DOHH2 (cell line): Measurements from ENCODE around the gene ENTPD8.

ENCODE experiments used
- H3F3A ChIP-seq: fragments of 200-600 bp; sonication (generic), shearing (Covaris generic); 2 replicates; pipeline ENCODE4 v1.6.0; 2016; ENCODE audit warnings: antibody characterized with exemption, mild to moderate bottlenecking; ENCODE audit not compliant: control insufficient read depth, insufficient read depth
- H3K27ac ChIP-seq: fragments of 200-600 bp; sonication (generic); 2 replicates; pipeline ENCODE4 v1.5.1; 2014; ENCODE audit warnings: low read depth, mild to moderate bottlenecking, low read length, moderate library complexity
- H3K27me3 ChIP-seq: fragments of 200-600 bp; sonication (generic); 2 replicates; pipeline ENCODE4 v1.6.1; 2014; ENCODE audit warnings: mild to moderate bottlenecking, low read length, mixed read lengths; ENCODE audit not compliant: control insufficient read depth
- H3K36me3 ChIP-seq: fragments of 200-600 bp; sonication (generic); 2 replicates; pipeline ENCODE4 v1.6.1; 2014; ENCODE audit warnings: mild to moderate bottlenecking, low read length, moderate library complexity, mixed read lengths; ENCODE audit not compliant: control insufficient read depth
- H3K4me1 ChIP-seq: fragments of 200-600 bp; sonication (generic); 2 replicates; pipeline ENCODE4 v1.6.1; 2014; ENCODE audit warnings: mild to moderate bottlenecking, low read length, mixed read lengths; ENCODE audit not compliant: control insufficient read depth
- H3K4me2 ChIP-seq: fragments of 200-600 bp; sonication (generic); 2 replicates; pipeline ENCODE4 v1.6.0; 2014; ENCODE audit warnings: mild to moderate bottlenecking, low read length, moderate library complexity
- H3K4me3 ChIP-seq: fragments of 200-600 bp; sonication (generic); 2 replicates; pipeline ENCODE4 v1.5.1; 2014; ENCODE audit warnings: mild to moderate bottlenecking, low read length, mixed read lengths
- H3K79me2 ChIP-seq: fragments of 200-600 bp; sonication (generic); 2 replicates; pipeline ENCODE4 v1.6.1; 2014; ENCODE audit warnings: mild to moderate bottlenecking, low read length, mixed read lengths; ENCODE audit not compliant: control insufficient read depth
- H3K9me2 ChIP-seq: fragments of 200-600 bp; sonication (generic); replicated peaks from 2 replicates; pipeline ENCODE4 v1.6.1; 2014; ENCODE audit warnings: mild to moderate bottlenecking, low read length, mixed read lengths; ENCODE audit not compliant: control insufficient read depth
- H3K9me3 ChIP-seq: fragments of 200-600 bp; sonication (generic); 2 replicates; pipeline ENCODE4 v1.6.1; 2014; ENCODE audit warnings: antibody characterized with exemption, low read length, mixed read lengths; ENCODE audit not compliant: control insufficient read depth, insufficient read depth
- H4K20me1 ChIP-seq: fragments of 200-600 bp; sonication (generic); 2 replicates; pipeline ENCODE4 v1.6.0; 2014; ENCODE audit warnings: low read depth, mild to moderate bottlenecking, antibody characterized with exemption, low read length, moderate library complexity; ENCODE audit not compliant: control insufficient read depth, insufficient read depth
- EZH2phosphoT487 ChIP-seq: fragments of 200-600 bp; sonication (generic); IDR thresholded peaks from 2 replicates; pipeline ENCODE4 v1.6.1; 2017; ENCODE audit warnings: borderline replicate concordance, mild to moderate bottlenecking, antibody characterized with exemption, low read length, moderate library complexity, mixed read lengths
- TF ChIP-seq, protein P1 (sequence below): fragments of 200-600 bp; sonication (generic); IDR thresholded peaks from one replicate; pipeline ENCODE4 v1.5.1; 2014; ENCODE audit warnings: antibody characterized with exemption, mild to moderate bottlenecking, low read depth, low read length; ENCODE audit not compliant: poor library complexity, severe bottlenecking

Gene ENTPD8

DNA sequence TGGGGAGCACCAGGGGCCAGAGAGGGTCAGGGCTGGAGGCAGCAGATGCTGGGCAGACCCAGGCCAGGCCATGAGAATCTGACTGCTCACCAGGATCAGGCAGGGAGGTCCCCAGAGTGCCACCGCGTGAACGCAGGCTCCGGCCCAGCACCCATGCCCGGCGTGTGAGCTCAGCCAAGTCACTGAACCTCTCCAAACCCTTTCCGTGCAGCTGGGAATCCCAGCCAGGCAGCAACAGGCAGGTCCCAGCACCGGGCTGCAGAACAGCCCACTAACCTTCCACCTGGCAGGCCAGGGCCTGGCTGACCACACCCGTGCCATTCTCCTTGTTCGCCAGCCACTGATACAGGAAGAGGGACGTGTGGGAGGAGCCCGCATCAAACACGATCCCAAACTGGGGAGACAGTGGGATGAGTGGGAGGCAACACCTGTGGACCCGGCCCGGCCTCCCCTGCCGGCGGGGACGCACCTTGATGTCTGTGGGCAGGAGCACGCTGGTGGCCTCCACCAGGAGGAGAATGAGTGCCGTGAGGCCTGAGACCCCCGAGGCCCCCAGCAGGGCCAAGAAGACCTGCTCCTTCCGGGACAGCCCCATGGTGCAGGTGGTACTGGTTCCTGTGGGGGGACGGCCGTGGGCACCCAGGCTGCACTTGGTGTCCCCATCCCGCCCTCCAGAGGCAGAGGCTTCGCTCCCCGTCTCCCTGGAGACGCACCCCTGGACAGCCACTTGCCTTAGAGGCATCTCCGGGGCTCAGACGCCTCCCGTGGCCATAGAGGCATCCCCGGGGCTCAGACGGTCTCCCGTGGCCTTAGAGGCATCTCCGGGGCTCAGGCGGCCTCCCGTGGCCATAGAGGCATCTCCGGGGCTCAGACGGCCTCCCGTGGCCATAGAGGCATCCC is 3.2 kb downstream of the ENTPD8 start:
- TF ChIP-seq EZH2phosphoT487: no peak
- TF ChIP-seq, protein P1, sequence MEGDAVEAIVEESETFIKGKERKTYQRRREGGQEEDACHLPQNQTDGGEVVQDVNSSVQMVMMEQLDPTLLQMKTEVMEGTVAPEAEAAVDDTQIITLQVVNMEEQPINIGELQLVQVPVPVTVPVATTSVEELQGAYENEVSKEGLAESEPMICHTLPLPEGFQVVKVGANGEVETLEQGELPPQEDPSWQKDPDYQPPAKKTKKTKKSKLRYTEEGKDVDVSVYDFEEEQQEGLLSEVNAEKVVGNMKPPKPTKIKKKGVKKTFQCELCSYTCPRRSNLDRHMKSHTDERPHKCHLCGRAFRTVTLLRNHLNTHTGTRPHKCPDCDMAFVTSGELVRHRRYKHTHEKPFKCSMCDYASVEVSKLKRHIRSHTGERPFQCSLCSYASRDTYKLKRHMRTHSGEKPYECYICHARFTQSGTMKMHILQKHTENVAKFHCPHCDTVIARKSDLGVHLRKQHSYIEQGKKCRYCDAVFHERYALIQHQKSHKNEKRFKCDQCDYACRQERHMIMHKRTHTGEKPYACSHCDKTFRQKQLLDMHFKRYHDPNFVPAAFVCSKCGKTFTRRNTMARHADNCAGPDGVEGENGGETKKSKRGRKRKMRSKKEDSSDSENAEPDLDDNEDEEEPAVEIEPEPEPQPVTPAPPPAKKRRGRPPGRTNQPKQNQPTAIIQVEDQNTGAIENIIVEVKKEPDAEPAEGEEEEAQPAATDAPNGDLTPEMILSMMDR: no peak
- Histone ChIP-seq H3K4me2 (no peak overlapping the region), H3K9me2 (no peaks in the 10 kb centered on the region), H3K9me3 (no peaks in the 10 kb centered on the region), H3K4me1 (peaks cover 16% of the 10 kb centered on the region), H4K20me1 (no peaks in the 10 kb centered on the region), H3K27me3 (0 out of 2 replicates have a peak, but pooled peaks cover 4% of the 10 kb centered on the region), H3K36me3 (no peaks in the 10 kb centered on the region), H3K79me2 (no peaks in the 10 kb centered on the region), H3K27ac (no peak overlapping the region), H3F3A (peaks cover 6% of the 10 kb centered on the region), H3K4me3 (no peak overlapping the region)

DNA sequence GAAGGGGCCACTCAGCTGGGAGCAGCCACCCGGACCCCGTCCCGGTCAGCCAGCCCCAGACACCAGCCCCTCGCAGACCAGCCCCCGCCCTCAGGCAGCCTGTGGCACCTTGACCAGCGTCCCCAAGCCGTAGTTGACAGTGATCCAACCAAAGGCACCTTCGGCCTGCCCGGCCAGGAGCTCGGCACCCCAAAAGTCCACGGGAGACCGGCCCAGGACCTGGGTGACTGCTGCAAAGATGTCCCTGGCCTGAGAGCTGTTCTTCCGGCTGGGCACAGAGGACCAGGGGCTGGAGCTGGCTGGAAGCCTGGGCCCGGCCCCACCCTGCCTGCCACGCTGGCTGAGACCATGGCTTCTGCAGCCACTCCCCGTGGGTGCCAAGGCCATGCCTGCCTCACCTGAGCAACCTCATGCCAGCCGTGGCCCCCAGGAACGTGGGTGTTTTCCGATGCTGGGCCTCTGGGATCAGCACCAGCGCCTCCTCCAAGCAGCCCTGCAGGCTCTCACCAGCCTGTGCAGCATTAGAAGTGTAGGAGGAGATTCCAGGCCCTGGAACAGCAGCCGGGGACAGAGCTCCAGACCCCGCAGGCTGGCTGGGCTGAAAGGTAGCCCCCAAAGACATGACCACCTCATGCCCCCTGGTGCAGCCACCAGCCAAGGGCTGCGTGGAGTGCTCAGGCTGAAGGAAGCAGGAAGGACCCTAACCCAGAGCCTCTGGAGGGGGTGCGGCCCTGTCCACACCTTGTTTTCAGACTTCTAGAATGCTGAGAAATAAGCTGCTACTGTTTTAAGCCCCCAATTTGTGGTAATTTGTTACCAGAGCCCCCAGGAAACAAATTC is 4.2 kb downstream of the ENTPD8 start:
- Histone ChIP-seq H3K4me1 (peaks cover 17% of the 10 kb centered on the region), H3K27ac (no peak overlapping the region), H3K9me2 (no peaks in the 10 kb centered on the region), H3K36me3 (no peaks in the 10 kb centered on the region), H3K4me2 (no peak overlapping the region), H3K4me3 (no peak overlapping the region), H3F3A (peaks cover 2% of the 10 kb centered on the region), H3K9me3 (no peaks in the 10 kb centered on the region), H3K79me2 (no peaks in the 10 kb centered on the region), H4K20me1 (no peaks in the 10 kb centered on the region), H3K27me3 (0 out of 2 replicates have a peak, but pooled peaks cover 4% of the 10 kb centered on the region)
- TF ChIP-seq, protein P1: no peak
- no peak for TF ChIP-seq EZH2phosphoT487

DNA sequence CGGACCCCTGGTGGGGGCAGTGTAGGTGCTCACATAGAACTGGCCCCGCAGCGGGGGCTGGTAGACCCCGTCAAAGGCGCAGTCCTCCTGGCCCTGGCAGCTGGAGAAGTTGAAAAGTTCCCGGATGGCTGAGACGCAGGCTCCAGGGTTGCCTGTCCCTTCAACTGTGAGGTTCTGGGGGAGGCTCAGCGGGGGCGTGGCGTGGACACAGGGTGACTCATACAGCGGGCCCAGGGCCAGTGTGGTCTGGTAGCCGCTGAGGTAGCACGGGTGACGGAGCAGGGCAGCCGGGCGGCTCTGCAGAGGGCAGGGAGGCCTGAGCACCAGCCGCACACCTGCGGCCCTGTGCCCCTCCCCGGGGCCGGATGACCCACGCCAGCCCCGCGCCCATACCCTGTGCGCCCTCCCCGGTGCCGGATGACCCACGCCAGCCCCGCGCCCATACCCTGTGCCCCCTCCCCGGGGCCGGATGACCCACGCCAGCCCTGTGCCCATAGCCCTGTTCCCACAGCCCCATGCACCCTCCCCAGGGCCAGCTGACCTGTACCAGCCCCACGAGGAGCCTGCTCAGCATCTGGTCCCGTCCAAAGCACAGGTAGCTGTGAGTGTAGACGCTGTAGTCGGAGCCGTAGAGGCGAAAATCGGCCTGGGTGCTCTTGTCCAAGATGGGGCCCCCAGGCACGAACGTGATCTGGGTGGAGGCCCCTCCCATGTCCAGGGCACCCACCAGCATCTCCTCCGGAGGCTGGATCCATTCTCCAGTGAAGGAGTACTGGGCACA is 5.0 kb downstream of the ENTPD8 start:
- Histone ChIP-seq H3K4me2 (no peak overlapping the region), H3K4me3 (no peak overlapping the region), H3K27ac (no peak overlapping the region), H3F3A (no peaks in the 10 kb centered on the region; the same call in 1 of the 2 replicates), H3K27me3 (no peaks in the 10 kb centered on the region), H3K79me2 (no peaks in the 10 kb centered on the region), H4K20me1 (no peaks in the 10 kb centered on the region), H3K36me3 (no peaks in the 10 kb centered on the region; the same call in 1 of the 2 replicates), H3K9me2 (no peaks in the 10 kb centered on the region), H3K4me1 (peaks cover 20% of the 10 kb centered on the region), H3K9me3 (no peaks in the 10 kb centered on the region)
- TF ChIP-seq, protein P1: no peak
- TF ChIP-seq EZH2phosphoT487: no peak
